LHCN-M2 (cell line): Measurements from ENCODE around the gene OTUB1. TPM values are rescaled to one million over a fixed set of nuclear protein-coding genes. Genes with fewer than 3 reads are reported as not detected.

ENCODE experiments used
- DNase-seq: peaks from one replicate; pipeline ENCODE4 v3.0.0-alpha.2; 2012; ENCODE audit warnings: low read depth
- total RNA-seq: library from RNA; depleted of rRNA; stranded (reverse); fragments of >200 nt; gene quantifications from 2 replicates; pipeline ENCODE4 v1.2.3, GENCODE V29; 2014

Gene OTUB1
- total RNA-seq, 1 experiment from 2014 or later, result 62.5 TPM

DNA sequence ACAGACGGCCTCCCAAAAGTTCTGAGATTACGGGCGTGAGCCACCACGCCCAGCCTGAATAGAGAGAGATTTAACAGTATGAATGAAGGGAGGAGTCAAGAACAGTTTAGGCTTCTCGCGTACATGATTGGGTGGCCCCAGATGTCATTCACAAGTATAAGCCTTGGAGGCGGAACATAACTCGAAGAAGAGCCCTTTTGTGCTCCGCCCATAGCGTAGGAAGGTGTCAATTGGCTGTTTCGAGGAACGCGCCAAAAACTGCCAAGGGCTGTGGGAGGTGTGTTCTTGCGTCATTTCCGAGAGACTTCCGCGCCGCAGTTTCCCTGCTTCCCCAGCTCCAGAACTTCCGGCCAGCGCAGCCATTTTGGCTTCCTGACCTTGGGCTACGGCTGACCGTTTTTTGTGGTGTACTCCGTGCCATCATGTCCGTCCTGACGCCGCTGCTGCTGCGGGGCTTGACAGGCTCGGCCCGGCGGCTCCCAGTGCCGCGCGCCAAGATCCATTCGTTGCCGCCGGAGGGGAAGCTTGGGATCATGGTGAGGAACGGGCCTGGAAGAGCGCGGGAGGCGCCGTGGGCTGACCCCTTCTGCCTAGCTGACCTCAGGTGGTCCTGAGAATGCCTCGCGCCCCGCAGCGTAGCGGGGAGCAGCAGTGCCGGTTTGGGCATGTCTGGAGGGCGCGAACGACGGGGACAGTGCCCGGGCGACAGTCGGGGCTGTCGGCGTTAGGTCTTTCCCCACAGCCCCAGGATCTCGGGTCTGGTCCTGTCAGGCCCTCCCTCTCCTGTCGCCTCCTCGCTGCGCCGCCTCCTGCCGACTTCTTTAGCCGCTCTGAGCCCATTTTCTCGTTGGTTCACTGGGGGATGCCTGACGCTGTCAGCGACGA lies 11.7 kb upstream of the OTUB1 start, which contains the start of gene COX8A:
COX8A (plus strand) TSS at position 362 of the 885 bp plus-strand sequence; CDS start at position 423, 61 bp downstream.
- DNase-seq, result peak; percentile 100

DNA sequence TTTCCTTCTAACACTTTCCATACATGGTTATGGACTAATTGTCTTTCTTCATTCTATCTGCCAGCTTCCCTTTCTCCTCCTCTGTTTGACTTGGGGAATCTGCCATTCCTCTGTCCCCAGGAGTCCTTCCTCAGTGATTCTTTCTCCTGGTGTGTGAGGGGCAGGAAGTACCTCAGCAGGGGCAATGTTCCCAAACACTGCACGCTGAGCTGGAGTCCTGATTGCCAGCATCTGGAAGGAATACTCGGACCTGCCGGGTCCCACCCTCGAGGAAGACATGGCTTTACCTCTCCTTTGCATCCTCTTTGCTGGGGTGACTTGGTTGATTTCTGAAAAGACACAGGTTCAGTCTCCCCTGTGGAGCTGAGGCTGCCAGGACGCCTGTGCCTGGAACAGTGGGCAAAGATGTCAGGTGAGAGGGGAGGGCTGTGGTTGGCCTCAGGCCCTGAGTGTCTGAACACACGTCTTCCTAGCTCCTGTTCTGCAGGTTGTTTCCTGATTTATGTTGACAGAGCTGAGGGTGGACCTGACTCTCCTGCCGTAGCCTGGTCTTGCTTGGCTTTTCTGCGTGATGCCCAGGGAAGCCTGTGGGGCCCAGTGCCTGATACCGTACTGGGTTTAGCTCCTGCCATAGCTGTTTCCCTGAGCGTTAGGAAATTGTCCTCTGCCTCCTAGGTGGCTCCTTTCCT lies 7.5 kb upstream of the OTUB1 start:
- DNase-seq, result no peak

DNA sequence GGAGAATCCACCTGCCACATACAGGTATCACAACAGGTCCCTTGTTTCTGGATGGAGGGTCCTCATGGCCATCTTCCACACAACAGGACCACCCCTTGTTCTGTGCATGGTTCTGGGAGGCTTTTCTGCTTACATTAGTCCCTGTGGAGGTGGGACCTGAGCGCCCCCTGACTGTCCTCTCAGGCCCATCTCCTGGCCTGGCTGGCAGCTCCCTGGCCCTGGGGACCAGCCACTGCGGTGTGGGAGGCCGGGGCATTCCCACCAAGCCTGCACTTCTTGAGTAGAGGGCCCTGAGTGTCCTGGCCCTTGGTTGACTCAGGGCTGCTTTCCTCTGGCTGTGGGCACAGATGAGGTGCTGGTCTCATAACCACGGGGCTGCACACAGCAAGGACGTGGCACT lies 6.8 kb upstream of the OTUB1 start:
- no peak for DNase-seq

DNA sequence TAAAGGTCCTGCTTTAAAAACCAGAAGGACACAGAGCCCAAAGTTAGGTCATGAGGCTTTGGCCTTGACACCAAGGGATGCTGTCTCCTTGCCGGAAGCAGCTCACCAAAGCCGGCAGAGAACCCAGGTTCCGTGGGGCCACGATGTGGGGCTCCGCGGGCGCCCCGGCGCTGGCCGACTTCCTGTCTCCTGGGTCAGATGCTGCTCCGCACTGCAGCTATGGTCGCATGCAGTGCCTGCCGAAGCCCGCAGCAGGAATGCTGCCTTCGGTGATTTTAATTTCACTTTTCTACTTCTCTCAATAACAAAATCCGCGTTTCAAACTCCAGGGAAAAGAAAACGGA lies 454 bp upstream of the OTUB1 start:
- no peak for DNase-seq

DNA sequence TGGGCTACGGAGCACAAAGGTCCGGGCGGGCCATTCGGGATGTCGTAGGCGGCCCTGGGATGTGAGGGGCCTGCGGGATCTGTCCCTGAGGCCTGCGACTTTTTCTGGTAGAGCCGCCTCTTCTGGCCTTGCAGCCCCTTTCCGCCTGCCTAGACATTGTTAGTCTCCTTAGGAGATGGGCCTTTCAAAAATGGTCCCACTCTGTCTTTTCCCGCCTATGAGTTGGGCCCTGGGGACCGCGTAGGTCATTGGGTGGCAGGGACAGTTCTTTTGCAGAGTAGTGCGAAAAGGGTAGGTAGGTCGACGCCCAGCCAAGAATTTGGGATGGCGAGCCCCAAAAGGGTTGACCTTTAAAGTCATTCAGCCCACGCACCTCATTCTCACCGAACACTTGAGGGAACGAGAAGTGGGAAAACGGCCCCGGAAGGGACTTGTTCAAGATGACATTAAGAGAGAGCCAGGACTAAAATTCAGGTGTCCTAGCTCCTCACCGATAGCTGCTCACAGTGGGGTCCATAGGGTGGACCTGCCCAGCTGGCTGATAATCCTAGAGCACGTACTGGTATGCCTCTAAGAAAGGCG lies 785 bp downstream of the OTUB1 start:
- DNase-seq, result no peak

DNA sequence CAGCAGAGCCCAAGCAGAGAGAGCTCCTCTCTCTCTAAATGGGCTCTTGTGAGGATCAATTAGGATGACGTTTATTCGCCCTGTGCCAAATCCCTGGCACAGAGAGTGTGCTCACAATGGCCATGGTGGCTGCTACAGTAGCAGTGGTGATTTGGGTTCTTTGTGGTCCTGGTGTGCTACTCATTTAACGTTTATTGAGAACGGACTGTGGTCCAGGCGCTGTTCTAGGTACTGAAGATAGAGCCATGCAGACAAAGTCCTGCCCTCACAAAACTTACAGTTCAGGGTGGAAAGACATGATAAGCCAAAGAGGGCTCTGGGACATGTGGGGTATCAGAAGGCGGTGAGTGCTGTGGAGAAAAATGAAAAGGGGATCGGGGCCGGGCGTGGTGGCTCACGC lies 5.3 kb downstream of the OTUB1 start:
- no peak for DNase-seq

DNA sequence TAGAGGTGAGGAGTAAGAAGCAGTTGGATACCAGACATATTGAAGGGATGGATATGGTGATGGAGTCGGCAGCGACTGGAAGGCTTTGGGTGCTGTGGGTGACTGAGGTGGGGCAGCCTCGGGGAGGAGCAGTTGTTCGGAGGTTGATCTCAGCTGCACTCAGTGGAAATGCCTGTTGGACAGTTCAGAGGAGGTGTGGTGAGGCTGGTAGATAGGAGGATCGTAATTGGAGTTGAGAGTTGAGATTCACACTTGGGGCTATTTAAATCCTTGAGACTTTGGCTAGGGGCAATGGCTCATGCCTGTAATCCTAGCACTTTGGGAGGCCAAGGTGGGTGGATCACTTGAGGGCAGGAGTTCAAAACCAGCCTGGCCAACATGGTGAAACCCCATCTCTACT lies 6.9 kb downstream of the OTUB1 start:
- DNase-seq, result no peak

DNA sequence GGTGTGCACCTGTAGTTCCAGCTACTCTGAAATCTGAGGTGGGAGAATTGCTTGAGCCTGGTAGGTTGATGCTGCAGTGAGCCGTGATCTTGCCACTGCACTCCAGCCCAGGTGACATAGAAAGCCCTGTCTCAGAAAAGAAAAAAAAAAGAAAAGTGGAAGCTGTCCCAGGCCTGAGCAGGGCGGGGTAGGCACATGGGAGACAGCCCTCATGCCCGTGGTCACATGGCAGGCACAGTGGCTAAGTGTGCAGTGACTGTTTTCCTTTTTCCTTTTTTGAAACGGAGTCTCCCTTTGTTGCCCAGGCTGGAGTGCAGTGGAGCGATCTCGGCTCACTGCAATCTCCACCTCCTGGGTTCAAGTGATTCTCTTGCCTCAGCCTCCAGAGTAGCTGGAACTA lies 7.8 kb downstream of the OTUB1 start:
- no peak for DNase-seq

DNA sequence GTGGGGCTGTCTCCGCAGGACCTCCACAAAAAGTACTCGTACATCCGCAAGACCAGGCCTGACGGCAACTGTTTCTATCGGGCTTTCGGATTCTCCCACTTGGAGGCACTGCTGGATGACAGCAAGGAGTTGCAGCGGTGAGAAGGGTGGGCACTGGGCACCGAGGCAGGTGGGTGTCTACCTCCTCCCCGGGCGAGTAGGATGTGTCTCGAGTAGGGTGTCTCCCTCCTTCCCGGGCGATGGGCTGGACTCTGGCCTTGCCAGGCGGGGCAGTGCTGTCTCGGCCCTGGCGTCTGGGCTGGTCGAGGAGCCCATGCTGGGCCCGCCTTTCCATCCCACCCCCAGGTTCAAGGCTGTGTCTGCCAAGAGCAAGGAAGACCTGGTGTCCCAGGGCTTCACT lies 10.3 kb downstream of the OTUB1 start:
- no peak for DNase-seq

DNA sequence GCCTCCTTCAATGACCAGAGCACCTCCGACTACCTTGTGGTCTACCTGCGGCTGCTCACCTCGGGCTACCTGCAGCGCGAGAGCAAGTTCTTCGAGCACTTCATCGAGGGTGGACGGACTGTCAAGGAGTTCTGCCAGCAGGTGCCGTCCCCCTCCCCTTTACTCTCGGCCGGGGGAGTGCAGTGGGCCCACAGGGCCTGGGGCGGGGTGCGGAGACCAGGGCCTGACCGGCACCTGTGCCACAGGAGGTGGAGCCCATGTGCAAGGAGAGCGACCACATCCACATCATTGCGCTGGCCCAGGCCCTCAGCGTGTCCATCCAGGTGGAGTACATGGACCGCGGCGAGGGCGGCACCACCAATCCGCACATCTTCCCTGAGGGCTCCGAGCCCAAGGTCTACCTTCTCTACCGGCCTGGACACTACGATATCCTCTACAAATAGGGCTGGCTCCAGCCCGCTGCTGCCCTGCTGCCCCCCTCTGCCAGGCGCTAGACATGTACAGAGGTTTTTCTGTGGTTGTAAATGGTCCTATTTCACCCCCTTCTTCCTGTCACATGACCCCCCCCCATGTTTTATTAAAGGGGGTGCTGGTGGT lies 11.0 kb downstream of the OTUB1 start:
- DNase-seq, result no peak

DNA sequence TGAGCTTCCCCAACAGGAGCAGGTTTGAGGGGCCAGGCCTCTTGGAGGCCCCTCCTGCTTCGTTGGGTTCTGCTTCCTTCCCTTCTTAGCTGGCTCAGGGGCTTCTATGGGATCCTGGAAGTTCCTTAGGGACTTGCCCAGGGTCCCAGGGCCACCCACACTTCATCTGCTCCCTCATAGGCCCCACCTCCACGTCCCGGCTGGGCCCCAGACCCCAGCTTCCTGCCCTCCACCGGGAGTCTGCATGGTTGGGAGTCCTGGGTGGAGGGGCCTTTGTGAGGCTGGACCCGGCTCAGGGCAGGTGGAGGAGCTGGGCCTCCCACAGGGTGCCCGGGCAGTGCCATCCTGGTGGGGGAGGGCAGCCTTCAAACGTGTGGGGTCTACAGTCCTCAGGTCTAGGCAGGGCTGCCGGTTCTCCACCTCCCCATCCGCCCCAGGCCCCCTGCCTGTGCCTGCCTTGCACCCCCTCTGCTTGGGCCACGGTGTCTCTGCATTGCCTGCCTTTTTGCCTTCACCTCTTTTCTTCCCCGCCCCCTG lies 11.6 kb downstream of the OTUB1 start:
- no peak for DNase-seq

DNA sequence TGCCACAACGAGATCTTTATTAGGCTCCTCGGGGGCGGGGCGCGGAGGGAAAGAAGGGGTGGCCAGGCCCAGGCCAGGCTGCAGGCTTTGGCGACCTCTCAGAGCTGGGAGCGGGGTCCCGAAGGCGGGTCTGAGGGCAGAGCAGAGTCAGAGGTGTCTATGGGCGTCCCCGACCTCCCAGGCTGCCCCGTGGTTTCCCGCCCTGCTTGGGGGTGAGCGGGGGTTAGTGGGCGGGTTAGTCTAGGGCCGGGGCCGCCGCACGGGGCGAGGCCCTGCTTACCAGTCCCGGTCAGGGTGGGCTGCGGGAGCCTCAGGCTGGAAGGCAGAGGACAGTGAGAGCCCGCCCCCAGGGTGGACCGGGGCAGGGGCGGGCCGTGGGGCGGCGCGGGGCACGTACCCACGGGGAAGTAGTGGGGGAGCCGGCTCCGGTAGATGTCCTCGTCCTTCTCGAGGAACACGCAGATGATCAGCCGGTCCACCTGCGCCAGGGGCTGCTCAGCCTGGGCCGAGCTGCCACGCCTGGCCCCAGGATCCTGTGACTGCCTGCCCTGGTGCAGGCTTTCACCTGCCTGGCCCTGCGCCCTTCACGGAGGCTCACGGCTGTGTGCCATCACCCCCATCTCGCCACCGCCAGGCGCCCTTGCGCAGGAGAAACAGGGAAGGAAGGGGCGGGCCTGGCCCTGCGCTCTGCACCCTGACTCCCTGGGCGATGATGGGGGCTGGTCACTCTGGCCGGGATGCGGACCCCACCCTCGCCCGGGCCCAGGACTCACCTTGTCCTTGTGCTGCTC lies 12.5 kb downstream of the OTUB1 start:
- no peak for DNase-seq

DNA sequence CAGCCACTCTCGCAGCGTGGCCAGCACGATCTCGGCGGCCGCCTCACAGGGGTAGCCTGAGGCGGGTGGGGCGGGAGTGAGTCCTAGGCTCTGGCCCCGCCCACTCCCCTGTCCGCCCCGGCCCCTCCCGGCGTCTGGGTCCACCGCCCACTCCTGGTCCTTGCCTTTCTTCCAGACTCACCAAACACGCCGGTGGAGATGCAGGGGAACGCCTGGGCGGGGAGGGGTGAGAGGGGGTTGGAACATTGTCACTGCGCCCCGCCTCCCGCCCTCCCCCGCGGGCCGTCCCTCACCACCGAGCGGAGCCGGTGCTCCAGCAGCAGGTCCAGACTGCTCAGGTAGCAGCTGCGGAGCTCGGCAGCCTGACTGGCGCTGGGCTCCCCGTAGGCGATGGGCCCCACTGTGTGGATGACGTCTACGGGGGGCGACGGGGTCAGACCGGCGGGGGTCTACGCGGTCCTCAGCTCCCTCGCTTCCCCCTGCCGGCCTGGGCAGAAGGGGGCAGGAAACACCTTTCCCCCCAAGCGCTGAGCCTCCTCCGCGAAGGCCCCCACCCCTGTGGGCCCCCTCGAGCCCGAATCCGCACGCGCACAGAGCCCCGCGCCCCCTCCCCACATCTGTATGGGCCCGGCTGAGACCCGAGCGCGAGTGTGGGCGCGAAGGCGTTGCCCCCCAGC lies 13.2 kb downstream of the OTUB1 start:
- no peak for DNase-seq

DNA sequence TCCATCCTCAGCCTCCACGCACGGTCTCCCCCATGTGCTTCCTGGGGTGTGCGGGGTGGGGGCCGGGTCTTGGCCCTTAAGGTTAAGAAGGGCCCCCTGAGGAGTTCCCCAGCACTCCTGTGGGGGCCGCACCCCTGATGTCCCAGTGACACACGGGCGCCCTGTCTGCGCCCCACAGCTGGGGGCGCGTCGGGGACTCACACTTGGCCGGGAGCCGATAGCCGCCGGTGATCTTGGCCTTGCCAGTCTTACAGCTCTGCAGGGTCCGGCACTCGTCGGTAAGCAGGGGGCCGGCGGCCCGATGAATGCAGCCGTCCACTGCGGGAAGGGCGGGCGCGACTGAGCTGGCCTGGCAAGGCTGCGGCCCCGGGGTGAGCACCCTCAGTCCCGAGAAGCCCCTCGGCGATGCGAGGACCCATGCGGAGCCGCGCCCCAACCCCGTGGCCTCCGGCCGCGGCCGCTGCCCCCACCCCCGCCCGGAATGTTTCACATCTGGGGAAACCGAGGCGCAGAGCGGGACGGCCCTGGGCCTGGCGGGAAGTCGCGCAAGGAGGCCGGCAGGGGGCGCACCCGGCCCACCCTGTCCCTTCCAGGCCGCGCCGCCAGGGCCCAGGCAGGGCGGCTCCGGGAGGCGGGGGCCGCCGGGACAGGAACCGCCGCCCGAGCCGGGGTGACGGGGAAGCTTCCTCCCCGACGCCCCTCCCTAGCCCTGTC lies 13.9 kb downstream of the OTUB1 start:
- DNase-seq, result no peak

DNA sequence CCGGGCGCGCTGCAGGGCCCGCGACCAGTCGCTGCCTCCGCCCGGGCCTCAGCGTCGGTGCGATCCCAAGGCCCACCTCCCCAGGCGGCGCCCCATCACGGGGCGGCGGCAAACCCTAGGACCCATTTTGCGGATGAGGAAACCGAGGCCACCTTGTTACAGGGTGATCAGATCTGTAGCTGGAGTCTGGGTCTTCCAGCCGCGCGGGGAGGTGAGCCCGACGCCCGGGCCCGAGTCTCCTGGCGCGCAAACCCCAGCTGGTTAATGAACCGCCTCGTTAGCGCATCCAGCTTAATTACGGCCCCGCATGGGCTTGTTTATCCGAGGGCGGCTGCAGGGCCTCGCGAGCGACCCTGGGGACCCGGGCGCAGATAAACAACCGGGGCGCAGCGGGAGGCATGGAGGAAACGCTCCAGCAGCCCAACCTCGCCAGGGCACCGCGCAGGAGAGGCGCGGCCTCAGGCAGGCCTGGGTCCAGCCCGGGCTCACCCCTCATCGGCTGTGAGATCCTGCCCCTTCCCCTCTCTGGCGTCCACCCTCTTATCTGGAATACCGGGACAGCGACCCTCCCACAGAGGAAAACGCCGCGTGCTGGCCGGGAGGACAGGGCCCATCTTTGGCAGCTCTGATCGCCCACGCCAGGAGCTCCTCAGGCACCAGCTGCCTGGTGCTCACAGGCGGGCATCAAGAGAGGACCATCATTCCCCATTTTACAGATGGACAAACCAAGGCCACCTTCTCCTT lies 14.7 kb downstream of the OTUB1 start:
- no peak for DNase-seq

DNA sequence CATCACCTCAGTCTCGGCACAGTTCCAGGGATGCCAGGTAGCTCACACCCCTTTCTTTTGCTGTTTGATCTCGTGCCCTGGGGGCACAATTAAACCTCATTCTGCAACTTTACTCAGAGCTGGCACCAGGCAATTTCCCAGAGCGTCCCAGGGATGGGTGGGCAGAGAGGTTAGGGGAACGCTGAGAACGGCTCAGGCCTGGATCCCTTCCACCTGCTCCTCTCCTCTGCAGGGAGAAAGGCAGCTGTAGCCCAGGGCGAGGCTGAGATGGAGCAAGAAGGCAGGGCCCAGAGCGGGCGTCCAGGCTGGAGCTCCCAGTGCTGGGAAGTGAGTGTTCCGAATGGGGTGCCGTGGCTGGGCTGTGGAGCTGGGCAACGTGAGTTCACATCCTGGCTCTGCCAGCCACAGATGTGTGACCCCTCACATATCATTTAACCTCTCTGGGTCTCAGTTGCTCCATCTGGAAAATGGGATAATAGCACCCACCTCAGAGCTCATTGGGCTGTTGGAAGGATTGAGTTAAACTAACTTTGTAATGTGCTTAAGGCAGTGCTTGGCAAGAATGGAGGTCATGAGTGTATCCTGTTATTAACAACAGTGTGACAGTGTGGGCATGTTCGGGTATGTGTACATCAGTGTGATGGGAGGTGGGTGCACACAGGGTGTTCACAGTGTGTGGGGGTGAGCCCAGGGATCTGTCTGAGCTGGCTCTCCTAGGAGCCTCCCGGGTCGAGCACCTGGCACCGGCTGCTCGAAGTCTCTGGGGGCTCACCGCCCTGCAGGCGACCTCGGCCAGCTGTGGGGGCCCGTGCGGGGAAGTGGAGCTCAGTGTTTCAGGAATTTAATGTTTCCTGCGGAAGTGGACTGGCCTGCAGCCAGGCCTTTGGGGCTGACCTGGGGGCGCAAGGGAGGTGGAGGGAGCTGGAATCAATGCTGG lies 15.5 kb downstream of the OTUB1 start:
- DNase-seq, result no peak

DNA sequence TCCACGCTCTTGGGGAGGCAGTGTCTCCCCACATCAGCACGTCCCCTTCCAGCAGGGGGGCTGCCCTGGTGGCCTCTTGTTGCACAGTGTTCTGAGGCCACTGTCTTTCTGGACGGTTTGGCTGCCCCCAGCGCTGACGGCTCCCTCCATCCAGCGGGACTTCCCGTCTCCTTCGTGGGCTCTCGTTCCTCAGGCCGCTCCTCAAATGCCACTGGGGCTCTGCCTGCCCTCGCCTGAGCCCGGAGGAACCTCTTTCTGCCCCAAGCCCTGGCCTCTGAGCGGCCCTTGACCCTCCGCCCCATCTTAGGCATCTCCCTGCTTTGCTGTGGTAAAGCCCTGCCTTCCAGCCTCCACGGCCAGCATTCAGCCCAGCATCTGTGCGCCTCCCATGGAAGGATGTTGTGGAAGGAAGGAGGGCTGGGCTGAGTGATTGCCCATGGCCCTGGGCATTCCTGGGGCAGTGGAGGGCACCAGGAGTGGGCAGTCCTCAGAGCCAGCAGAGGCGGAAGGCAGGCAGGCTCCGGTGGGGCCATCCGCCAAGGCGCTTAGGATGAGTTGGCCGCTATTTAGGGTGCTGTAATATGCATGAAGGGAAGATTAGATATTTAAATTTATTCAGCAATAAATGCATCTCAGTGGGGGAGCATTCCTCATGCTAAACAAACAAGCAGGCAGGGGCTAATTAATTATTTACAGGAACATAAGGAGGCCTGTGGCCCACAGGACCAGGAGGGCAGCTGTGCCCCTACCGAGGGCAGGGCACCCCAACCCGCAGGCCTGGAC lies 17.8 kb downstream of the OTUB1 start:
- no peak for DNase-seq
